NT2/D1 (cell line): ENCODE measurements around the gene CRISP1.

ENCODE experiments used
- DNase-seq: peaks from one replicate; pipeline ENCODE4 v3.0.0-alpha.2; 2011; ENCODE audit warnings: low read depth, low spot score
- H3K27me3 ChIP-seq: 2 replicates; pipeline ENCODE4 v1.6.0; 2011; ENCODE audit warnings: mild to moderate bottlenecking; ENCODE audit not compliant: insufficient read length, insufficient read depth
- H3K36me3 ChIP-seq: 2 replicates; pipeline ENCODE4 v1.6.1; 2011; ENCODE audit warnings: mild to moderate bottlenecking, low read length, mixed read lengths; ENCODE audit not compliant: insufficient read depth, insufficient read length
- H3K4me1 ChIP-seq: 2 replicates; pipeline ENCODE4 v1.5.1; 2011; ENCODE audit not compliant: insufficient read depth, insufficient read length
- H3K4me3 ChIP-seq: 2 replicates; pipeline ENCODE4 v1.5.1; 2011; ENCODE audit warnings: low read depth; ENCODE audit not compliant: insufficient read length
- H3K9ac ChIP-seq: 2 replicates; pipeline ENCODE4 v1.6.0; 2011; ENCODE audit warnings: low read depth; ENCODE audit not compliant: insufficient read length
- H3K9me3 ChIP-seq: 2 replicates; pipeline ENCODE4 v1.5.1; 2011; ENCODE audit warnings: mild to moderate bottlenecking, low read length; ENCODE audit not compliant: insufficient read depth
- SUZ12 ChIP-seq: IDR thresholded peaks from 2 replicates; pipeline ENCODE4 v1.6.1; 2011; ENCODE audit not compliant: insufficient read length, insufficient read depth; ENCODE audit errors: extremely low read depth
- YY1 ChIP-seq: IDR thresholded peaks from 2 replicates; pipeline ENCODE4 v1.6.1; 2011; ENCODE audit not compliant: insufficient read length, insufficient read depth
- ZNF274 ChIP-seq: IDR thresholded peaks from 2 replicates; pipeline ENCODE4 v1.6.1; 2011; ENCODE audit warnings: mild to moderate bottlenecking, low read depth, low read length

The CRISP1 gene

DNA sequence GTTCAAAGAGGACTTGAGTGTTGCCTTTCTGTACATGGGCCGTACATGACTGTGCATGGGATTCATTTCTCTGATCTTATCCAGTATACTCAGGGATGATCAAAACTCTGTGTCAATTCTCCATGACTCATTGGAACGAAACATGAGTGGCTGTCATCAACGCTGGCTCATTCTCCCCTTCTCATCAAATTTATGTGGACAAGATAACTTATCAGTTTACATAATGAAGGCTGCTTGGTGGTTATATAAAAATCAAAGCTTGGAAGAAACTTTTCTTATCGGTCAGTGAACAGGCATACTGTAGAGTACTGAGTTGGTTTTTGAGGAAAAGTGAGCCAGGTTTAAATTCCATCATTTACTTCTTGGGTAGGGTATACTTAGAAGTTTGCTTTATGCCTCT lies 24.9 kb downstream of the CRISP1 start:
- DNase-seq = no peak
- no peak for TF ChIP-seq YY1
- TF ChIP-seq SUZ12 = no peak
- TF ChIP-seq ZNF274 = no peak
- Histone ChIP-seq H3K36me3 (no peaks in the 10 kb centered on the region), H3K4me3 (no peak overlapping the region), H3K9ac (no peak overlapping the region), H3K27me3 (no peaks in the 10 kb centered on the region), H3K4me1 (no peaks in the 10 kb centered on the region), H3K9me3 (no peaks in the 10 kb centered on the region)

DNA sequence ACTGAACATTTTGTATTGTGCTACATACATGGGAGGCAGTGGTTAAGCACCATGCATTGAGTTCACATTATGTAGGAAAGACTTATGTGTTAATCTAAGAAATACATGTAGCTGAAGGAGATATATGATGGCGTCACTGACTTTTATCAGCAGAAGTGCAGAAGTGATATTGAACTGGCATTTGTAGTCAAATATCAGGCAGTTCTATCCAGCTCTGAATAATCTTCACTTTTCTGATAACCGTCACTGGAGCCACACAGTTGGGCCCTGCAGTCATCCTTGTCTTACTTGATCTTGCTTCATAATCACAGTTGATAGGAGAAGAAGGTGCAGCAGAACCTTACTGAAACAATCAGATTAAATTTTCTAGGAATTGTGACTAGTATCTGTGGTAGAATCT lies 26.4 kb downstream of the CRISP1 start:
- DNase-seq = no peak

DNA sequence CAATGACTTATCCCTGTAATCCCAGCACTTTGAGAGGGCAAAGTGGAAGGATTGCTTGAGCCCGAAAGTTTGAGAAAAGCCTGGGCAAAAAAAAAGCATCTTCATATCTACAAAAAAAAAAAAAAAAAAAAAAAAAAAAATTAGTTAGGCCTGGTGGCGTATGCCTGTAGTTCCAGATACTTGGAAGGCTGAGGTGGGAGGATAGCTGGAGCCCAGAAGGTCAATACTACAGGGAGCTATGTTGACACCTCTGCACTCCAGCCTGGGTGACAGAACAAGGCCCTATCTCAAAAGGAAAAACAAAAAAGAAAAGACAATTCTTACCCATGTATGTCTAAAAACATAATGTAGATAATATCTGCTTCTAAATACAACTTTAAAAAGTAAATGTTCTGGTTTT lies 27.2 kb downstream of the CRISP1 start:
- H3K4me1 ChIP-seq = no peaks in the 10 kb centered on the region
- no peak overlapping the region for H3K4me3 ChIP-seq
- H3K9me3 ChIP-seq = no peaks in the 10 kb centered on the region
- no peak overlapping the region for H3K9ac ChIP-seq
- TF ChIP-seq SUZ12 = no peak
- TF ChIP-seq YY1 = no peak
- no peak for TF ChIP-seq ZNF274
- DNase-seq = no peak
- no peaks in the 10 kb centered on the region for H3K27me3 ChIP-seq
- H3K36me3 ChIP-seq = no peaks in the 10 kb centered on the region

More for the DNA sequence above, 26.4 kb downstream of the CRISP1 start:
- H3K27me3 ChIP-seq = no peaks in the 10 kb centered on the region
- H3K9me3 ChIP-seq = no peaks in the 10 kb centered on the region
- no peak overlapping the region for H3K4me3 ChIP-seq
- TF ChIP-seq ZNF274 = no peak
- TF ChIP-seq SUZ12 = no peak
- no peak for TF ChIP-seq YY1
- no peaks in the 10 kb centered on the region for H3K36me3 ChIP-seq
- H3K4me1 ChIP-seq = no peaks in the 10 kb centered on the region
- no peak overlapping the region for H3K9ac ChIP-seq

DNA sequence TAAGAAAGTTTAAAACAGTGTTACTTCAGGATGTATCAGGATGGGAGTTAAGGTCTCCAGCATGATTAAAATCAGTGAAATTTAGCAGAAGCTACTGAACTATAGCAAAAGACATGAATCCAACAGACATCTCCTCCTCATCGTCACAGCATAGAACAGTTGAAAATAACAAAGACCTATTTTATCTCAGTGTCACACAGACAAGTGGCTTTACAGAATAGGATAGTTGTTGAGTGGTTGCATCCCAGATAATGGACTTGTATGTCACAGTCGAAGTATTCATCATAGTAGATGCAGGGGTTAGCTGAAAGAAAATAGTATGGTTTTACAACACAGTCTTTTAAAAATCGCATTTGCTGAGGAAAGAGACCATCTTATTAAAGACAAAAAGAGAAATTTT lies 31.2 kb downstream of the CRISP1 start:
- Histone ChIP-seq H3K4me1 (no peaks in the 10 kb centered on the region), H3K9me3 (no peaks in the 10 kb centered on the region), H3K4me3 (no peak overlapping the region), H3K36me3 (no peaks in the 10 kb centered on the region), H3K27me3 (no peaks in the 10 kb centered on the region), H3K9ac (no peak overlapping the region)
- TF ChIP-seq ZNF274 = no peak
- TF ChIP-seq YY1 = no peak
- no peak for TF ChIP-seq SUZ12
- DNase-seq = no peak

DNA sequence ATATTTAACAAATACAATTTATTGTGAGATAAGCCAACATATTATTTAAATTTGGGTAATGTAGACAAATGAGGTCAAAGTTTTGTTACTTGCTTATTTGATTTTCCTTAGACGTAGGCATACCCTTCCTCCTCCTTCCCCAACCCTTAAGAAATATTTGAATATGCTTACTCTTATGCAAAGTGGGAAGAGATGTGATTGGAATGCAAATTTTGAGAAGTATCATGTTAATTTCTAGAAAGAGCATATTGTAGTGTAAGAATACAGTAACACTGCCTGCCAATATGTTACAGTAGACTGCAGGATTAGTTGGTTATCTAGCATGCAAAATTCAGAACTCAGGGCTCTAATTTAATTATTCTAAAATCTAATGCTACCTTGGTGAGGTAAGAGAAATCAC lies 32.9 kb downstream of the CRISP1 start:
- no peaks in the 10 kb centered on the region for H3K36me3 ChIP-seq
- no peaks in the 10 kb centered on the region for H3K27me3 ChIP-seq
- no peak overlapping the region for H3K4me3 ChIP-seq
- no peaks in the 10 kb centered on the region for H3K4me1 ChIP-seq
- no peak for TF ChIP-seq SUZ12
- TF ChIP-seq YY1 = no peak
- TF ChIP-seq ZNF274 = no peak
- H3K9me3 ChIP-seq = no peaks in the 10 kb centered on the region
- no peak for DNase-seq
- no peak overlapping the region for H3K9ac ChIP-seq

DNA sequence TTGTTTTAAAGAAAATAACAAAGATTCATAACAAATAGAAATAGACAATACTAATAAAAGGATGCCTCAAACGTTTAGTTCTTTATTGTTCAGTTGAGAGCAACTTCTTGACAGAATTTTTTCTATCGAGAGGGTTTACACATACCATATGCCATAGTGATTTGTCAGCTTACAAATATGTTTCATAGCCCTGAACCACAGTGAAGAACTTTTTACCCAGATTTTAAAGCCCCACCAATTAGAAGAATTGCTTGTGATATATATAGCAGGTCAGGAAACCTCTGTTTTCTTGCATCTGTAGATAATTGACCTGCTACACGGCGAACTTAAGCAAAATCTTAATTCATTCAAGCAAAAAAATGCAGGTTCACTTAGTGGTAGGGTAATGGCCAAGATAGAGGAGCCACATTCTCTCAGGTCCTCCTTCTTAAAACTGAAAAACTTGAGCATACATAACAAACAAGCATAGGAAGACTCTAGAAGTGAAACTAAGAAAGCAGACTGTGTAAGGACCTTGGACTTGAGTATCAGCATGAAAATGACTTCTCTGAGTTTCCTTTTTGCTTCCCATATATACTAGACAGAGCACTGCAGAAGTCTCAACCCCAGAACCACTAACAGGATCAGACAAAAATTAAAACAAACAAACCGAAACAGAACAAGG lies 39.5 kb downstream of the CRISP1 start:
- DNase-seq = no peak
- Histone ChIP-seq H3K9me3 (no peaks in the 10 kb centered on the region), H3K27me3 (no peaks in the 10 kb centered on the region), H3K4me1 (no peaks in the 10 kb centered on the region), H3K9ac (no peak overlapping the region), H3K36me3 (no peaks in the 10 kb centered on the region), H3K4me3 (no peak overlapping the region)
- no peak for TF ChIP-seq YY1
- TF ChIP-seq ZNF274 = no peak

DNA sequence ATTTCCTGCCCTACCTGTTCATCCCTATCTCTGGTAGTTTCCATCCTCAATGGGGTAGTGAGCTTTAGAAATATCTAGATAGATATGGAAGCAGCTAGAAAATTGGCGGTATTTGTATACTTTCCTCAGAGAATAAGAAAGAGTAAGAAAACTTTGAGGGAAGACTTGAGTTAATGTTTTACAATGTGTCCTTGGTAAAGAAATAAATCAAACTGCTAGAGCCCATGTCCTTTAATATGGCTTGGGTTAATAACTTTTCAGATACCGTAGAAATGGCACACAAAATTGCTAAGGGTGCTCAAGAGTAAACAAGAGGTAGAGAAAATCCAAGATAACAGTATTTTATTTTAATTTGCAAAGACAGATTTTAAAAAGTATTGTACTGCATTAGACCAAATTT lies 51.2 kb downstream of the CRISP1 start:
- H3K36me3 ChIP-seq = no peaks in the 10 kb centered on the region
- H3K4me3 ChIP-seq = no peak overlapping the region
- H3K9ac ChIP-seq = no peak overlapping the region
- no peaks in the 10 kb centered on the region for H3K9me3 ChIP-seq
- no peak for TF ChIP-seq YY1
- TF ChIP-seq SUZ12 = no peak
- TF ChIP-seq ZNF274 = no peak
- H3K27me3 ChIP-seq = no peaks in the 10 kb centered on the region
- no peaks in the 10 kb centered on the region for H3K4me1 ChIP-seq
- no peak for DNase-seq

DNA sequence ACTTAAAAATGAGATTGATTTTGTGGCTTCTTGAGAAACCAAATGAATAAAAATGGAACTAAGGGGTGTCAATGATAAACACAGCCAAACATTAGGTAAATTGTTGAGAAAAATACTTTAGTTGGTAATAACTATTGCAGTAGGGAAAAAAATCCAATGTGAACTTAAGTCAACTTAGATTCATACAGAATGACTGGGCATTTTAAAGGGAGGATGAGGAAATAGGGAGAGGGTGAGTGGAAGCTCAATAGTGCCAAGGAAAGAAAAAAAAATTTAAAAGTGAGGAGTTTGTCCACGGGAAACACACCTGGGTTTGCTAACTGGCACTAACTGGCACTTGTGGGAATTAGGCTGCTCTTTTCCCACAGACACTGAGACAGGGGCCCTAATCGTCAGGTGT lies 53.1 kb downstream of the CRISP1 start:
- H3K9ac ChIP-seq = no peak overlapping the region

More for the DNA sequence above, 53.1 kb downstream of the CRISP1 start:
- no peak overlapping the region for H3K4me3 ChIP-seq
- no peaks in the 10 kb centered on the region for H3K4me1 ChIP-seq
- H3K36me3 ChIP-seq = no peaks in the 10 kb centered on the region
- no peaks in the 10 kb centered on the region for H3K9me3 ChIP-seq
- TF ChIP-seq SUZ12 (no peak), YY1 (no peak), ZNF274 (no peak)
- H3K27me3 ChIP-seq = no peaks in the 10 kb centered on the region
- no peak for DNase-seq
